Measurements from ENCODE around the gene ICE2. TPM values are rescaled to one million over a fixed set of nuclear protein-coding genes. Genes with fewer than 3 reads are reported as not detected.
A peak's percentile ranks its signal among the peaks of the same experiment; 100 is the strongest.

The ICE2 gene
- total and polyA plus RNA-seq, 2 of the 4 experiments (the other 2 are of a cell fraction), result 14.7 to 21.1 TPM

DNA sequence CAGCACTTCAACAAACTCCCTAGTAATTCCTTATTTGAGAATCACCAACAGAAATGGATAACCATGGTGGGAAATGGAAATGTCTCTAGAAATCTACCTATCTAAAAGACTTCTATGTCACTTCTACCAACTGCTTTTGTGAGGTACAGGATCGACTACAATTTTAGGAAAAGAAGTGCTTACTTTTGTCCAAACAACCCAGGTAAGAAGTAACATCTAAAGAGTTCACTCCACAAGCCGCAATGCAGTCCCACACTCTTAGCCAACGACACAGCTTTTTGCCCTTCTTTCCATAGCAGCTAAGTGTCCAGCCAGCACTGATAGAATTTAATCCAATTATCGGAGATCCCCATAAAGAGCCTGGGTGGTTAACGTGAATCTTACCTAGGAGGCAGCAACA is 109.2 kb downstream of the ICE2 start:
- H2AK5ac ChIP-seq (ENCODE audit: low read depth, low read length), result no peak overlapping the region
- H3K9me3 ChIP-seq (ENCODE audit: control insufficient read depth, insufficient read depth, low read length), result no peaks in the 10 kb centered on the region
- H4K91ac ChIP-seq (ENCODE audit: insufficient read depth, low read depth, low read length), result no peak overlapping the region
- no peak overlapping the region for H3K4me2 ChIP-seq (ENCODE audit: low read depth, low read length)
- H4K20me1 ChIP-seq (ENCODE audit: insufficient read depth, low read length), result peaks cover 51% of the 10 kb centered on the region
- H3K56ac ChIP-seq (ENCODE audit: extremely low read depth, insufficient read depth, low read length), result no peak overlapping the region
- no peak overlapping the region for H2AFZ ChIP-seq (replicated peaks; ENCODE audit: low read length, poor library complexity)
- peaks cover 15% of the 10 kb centered on the region for H3K9me1 ChIP-seq (ENCODE audit: insufficient read depth, low read length)
- H4K5ac ChIP-seq (ENCODE audit: low read depth, low read length), result no peak overlapping the region
- peak overlapping the region; percentile 8 for H2BK5ac ChIP-seq (ENCODE audit: low read depth, low read length, poor library complexity, severe bottlenecking)
- ATAC-seq (ENCODE audit: low read depth) (no peak), DNase-seq (no peak)
- no TSS peak for BruUV-seq (replicated peaks)
- no peak overlapping the region for H2AK9ac ChIP-seq (replicated peaks; ENCODE audit: low read depth, low read length, poor library complexity)
- peaks cover 34% of the 10 kb centered on the region for H3K36me3 ChIP-seq (ENCODE audit: control insufficient read depth, insufficient read depth, low read length)
- peak overlapping the region; percentile 25; the same call in 1 of the 2 replicates for H3K27ac ChIP-seq (ENCODE audit: insufficient read depth, low read length)
- dilution Hi-C loops (cut with HindIII; ENCODE audit: low sequenced_read_pairs, unreplicated experiment), result no loop called here
- peaks cover 22 to 60% of the 10 kb centered on the region in 2 experiments for H3K79me1 ChIP-seq (ENCODE audit: low read depth in 1 of 2, low read length in 2 of 2)
- H3K27me3 ChIP-seq (ENCODE audit: control insufficient read depth, insufficient read depth, low read length), result no peaks in the 10 kb centered on the region
- WGBS, 2 experiments (ENCODE audit: extremely low coverage in 2 of 2, insufficient read length in 1 of 2), result 100% methylated on average over 2 of the region's 5 CpGs; no CpG with 5 or more reads in 1 of the 2 experiments
- no peak overlapping the region; the same call in 1 of the 2 replicates for H3K14ac ChIP-seq (replicated peaks; ENCODE audit: low read depth, low read length)
- TF ChIP-seq, protein P1, sequence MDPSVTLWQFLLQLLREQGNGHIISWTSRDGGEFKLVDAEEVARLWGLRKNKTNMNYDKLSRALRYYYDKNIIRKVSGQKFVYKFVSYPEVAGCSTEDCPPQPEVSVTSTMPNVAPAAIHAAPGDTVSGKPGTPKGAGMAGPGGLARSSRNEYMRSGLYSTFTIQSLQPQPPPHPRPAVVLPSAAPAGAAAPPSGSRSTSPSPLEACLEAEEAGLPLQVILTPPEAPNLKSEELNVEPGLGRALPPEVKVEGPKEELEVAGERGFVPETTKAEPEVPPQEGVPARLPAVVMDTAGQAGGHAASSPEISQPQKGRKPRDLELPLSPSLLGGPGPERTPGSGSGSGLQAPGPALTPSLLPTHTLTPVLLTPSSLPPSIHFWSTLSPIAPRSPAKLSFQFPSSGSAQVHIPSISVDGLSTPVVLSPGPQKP (IDR thresholded peaks at IDR 0.05; ENCODE audit: borderline replicate concordance, low read depth, low read length), result no peak
- TF ChIP-seq RFX5 (IDR thresholded peaks at IDR 0.05; ENCODE audit: low read depth, low read length), result no peak
- TF ChIP-seq SMC3 (IDR thresholded peaks at IDR 0.05; ENCODE audit: low read depth, low read length), result no peak
- no peak for TF ChIP-seq CHD1 (IDR thresholded peaks at IDR 0.05; ENCODE audit: low read depth, low read length)
- no peak for TF ChIP-seq RAD21 (IDR thresholded peaks at IDR 0.05; ENCODE audit: low read length)
- no peak for TF ChIP-seq MAFK (IDR thresholded peaks at IDR 0.05; ENCODE audit: low read depth, low read length)
- TF ChIP-seq, protein P2, sequence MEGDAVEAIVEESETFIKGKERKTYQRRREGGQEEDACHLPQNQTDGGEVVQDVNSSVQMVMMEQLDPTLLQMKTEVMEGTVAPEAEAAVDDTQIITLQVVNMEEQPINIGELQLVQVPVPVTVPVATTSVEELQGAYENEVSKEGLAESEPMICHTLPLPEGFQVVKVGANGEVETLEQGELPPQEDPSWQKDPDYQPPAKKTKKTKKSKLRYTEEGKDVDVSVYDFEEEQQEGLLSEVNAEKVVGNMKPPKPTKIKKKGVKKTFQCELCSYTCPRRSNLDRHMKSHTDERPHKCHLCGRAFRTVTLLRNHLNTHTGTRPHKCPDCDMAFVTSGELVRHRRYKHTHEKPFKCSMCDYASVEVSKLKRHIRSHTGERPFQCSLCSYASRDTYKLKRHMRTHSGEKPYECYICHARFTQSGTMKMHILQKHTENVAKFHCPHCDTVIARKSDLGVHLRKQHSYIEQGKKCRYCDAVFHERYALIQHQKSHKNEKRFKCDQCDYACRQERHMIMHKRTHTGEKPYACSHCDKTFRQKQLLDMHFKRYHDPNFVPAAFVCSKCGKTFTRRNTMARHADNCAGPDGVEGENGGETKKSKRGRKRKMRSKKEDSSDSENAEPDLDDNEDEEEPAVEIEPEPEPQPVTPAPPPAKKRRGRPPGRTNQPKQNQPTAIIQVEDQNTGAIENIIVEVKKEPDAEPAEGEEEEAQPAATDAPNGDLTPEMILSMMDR (conservative IDR thresholded peaks at IDR 0.05; ENCODE audit: low read depth, low read length), result no peak
- no peak for TF ChIP-seq FOS (IDR thresholded peaks at IDR 0.05; ENCODE audit: low read depth, low read length)
- no peak for TF ChIP-seq RCOR1 (IDR thresholded peaks at IDR 0.05; ENCODE audit: insufficient replicate concordance, low read length)
- POLR2A ChIA-PET (ENCODE audit: unreplicated experiment), result no interaction called here
- H3K4me3 ChIP-seq (ENCODE audit: insufficient read depth, low read depth, low read length), result no peak overlapping the region
- H2BK120ac ChIP-seq (ENCODE audit: low read depth, low read length), result no peak overlapping the region
- H3K4me1 ChIP-seq (ENCODE audit: control insufficient read depth, insufficient read depth, low read length), result peaks cover 29% of the 10 kb centered on the region
- peak overlapping the region in 1 of 2 experiments; percentile 27; a peak in 1 of 4 replicates for H4K8ac ChIP-seq (ENCODE audit: low read depth in 2 of 2, low read length in 2 of 2)
- no peak overlapping the region; the same call in 1 of the 2 replicates for H3K18ac ChIP-seq (ENCODE audit: low read depth, low read length)
- intact Hi-C loops (cut with micrococcal nuclease), result no loop called here
- H2BK15ac ChIP-seq (ENCODE audit: low read depth, low read length), result no peak overlapping the region
- in situ Hi-C loops (cut with MboI; ENCODE audit: low sequenced_read_pairs), result no loop called here
- H3K9ac ChIP-seq (ENCODE audit: low read depth, low read length), result no peak overlapping the region
- CTCF ChIA-PET, result no interaction called here
- no peak overlapping the region for H2BK20ac ChIP-seq (ENCODE audit: low read depth, low read length)
- H3K23ac ChIP-seq (ENCODE audit: low read depth, low read length), result no peak overlapping the region; the same call in 1 of the 2 replicates
- no peak overlapping the region; the same call in 1 of the 2 replicates for H3K4ac ChIP-seq (ENCODE audit: low read depth, low read length)

Measured in IMR-90 (cell line).